ENCODE results near the gene MC5R.

Gene MC5R

DNA sequence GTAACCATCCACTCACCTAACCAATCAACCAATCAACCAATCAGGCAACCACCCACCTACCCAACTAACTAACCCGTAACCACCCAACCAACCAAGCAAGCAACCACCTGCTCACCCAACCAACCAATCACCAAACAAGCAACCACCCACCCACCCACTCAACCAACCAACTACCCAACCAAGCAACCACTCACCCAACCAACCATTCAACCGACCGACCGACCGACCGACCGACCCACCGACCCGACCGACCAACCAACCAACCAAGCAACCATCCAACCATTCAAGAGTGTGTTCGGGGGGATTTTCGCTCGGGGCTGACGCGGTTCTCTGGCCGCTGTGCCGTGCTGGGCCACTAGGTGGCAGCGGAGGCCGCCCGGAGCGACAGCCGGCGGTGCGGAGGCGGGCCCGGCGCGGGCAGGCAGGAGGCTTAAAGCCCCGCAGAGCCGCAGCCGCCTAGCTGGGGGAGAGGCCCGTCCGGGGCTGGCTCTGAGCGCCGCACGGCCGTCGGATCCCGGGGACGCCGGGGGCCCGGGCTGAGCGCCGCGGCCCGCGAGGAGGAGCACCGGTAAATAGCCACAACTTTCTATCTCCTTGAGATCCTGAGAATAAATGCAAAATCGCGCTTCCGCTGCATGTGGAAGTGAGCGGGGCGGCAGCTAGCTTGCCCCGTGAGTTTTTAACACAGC lies at the start of gene MC5R:
MC5R (plus strand) TSS at position 443 of the 689 bp plus-strand sequence. CDS start 1,617 bp downstream, outside the sequence.
- no peak for DNase-seq

DNA sequence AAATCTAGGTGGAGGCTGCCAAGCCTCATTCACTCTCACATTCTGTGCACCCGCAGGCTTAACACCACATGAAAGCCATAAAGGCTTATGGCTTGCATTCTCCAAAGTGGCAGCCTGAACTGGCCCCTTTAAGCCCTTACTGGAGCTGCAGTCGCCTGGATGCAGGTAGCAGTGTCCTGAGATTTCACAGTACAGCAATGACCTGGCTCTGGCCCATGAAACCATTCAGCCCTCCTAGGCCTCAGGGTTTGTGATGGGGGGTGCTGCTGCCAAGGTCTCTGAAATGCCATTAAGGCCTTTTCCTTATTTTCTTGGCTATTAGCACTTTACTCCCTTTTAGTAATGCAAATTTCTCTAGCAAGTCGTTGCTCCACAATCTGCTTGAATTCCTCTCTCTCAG lies 48.9 kb upstream of the MC5R start:
- DNase-seq = no peak

DNA sequence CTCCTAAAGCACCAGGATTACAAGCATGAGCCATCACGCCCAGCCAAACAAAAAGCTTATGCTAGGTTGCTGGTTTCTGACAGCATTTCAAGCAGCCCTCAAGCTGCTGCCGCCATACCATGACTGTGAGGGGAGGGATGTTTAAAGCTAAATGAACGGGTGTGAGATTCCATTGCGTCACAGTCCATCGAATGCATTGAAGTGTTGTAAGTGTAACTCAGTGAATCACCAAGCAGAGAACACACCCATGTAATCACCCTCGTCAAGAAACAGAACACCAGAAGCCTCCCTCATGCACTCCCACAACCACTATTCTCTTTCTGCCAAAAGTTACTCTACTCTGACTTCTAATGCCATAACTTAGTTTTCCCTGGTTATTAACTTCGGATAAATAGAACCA lies 32.8 kb upstream of the MC5R start:
- DNase-seq = no peak

DNA sequence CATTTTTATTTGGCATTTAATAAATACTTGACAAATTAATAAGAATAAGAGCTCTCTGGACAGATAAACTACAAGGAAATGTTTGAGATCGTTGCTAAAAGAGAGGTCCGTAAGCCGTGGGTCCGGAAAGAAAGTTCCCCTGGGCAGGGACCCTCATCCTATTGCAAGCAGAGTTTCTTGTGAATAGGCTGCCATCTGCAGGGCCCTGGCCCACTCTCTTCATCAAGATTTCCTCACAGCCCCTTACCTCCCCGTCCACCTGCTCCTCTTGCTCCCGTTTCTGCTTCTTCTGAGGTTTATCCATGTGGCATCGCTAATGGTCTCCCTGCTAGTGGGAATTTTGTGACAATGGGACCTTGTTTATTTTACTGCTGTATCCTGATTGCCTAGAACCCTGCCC lies 30.1 kb upstream of the MC5R start:
- no peak for DNase-seq

DNA sequence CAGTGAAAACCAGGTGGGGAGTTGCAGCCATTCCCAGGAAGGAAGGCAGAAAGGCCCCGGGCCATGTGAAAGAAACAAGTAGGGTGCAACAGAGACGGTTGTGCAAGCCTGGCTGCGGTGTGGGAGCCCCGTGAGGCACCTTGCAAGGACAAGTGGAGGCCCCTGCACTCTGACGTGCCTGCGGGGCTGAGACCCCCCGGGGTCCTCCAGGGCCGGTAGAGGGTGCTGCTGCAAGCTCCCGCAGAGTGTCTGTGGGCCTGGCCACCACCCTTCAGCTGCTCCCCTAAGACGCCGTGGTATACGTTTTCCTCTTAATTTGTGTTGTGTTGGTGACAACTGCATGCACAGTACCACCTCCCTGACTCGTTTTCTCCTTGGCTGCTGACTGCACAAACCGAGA lies 27.4 kb upstream of the MC5R start:
- DNase-seq = no peak

DNA sequence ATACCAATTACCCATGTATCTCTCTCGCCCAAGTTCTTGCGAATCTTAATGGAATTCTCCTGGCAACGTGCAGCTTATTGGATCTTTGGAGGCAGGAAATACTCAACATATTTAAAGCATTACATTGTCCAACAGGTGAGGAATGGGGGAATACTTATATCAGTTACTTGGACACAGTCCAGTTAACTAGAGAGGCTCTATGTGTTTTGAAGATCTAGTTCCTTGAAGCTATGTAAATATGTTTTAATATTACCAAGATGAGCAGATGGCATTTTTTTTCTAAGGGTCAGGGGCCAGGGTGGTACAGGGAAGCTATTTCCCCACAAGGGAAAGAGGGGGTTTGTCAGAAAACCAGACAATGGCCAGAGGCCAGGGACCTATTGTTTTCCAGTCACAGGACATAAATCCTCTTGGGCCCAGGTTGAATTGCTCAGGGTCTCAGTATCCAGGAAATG lies 26.8 kb upstream of the MC5R start:
- no peak for DNase-seq

DNA sequence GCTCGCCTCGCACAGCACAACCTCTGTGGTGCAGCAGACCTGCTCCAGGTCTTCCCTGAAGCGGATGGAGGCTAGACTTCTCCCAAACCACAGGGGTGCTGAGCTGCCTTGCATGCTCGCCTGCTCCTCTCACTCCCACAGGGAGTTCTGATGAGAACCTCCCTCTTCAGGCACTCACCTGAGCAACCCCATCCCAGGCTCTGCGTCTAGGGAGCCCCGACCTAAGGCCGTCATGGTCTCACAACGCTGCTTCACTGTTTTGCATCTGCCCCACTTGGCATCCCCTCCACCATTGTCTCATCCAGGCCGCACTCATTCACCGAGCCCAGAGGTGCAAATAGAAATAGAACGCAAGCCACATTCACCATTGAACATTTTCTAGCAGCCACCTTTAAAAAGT lies 24.6 kb upstream of the MC5R start:
- no peak for DNase-seq

DNA sequence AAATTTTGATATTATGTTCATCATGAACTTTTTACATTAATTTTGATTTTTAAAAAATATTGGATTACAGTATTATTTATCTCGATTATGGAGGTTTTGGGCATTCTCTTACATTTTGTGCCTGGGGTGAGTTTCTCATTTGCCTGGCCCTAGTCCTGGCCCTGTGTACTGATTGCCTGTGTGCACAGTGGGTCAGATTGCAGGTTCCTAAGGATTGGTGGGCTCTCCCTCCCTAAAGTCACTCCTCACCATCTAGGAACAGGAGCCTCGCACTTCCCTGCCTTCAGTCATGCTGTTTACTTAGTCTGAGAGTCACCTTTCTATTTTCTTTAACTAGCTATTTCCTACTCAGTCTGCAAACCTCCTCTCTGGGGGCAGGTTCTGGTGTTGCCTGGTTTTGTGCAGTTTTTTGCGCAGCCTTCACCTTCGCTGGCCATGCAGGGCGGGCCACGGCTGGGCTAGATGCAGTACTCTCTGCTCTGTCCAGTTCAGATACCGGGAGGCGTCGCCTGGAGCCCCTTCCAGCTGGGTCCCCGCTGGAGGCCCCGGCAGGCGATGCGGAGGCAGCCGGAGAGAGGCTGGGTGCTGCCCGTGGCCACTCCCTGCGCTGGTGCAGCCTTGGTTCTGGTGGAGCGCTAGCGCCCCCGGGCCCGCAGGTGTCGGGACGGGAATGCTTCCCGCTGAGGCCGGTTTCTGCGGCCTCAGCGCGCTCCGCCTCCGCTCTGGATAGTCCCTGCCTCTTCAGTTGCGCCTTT lies 23.3 kb upstream of the MC5R start:
- DNase-seq = peak; percentile 32

DNA sequence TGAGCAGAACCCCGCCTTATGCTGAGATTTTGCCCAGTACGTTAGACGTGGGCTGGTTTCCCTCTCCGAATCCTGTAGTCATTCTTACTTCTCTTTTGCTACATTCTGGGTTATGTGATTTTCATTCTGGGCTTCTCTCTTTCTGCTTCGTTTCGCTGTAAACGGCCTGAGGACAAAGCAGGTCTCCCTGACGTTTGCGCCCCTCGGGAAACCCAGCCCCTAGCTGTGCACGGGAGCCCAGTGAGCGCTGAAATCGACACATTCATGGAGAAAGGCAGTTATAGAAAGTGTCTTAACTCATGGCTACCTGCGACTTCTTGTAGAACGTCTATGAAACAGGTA lies 22.7 kb upstream of the MC5R start:
- DNase-seq = no peak

DNA sequence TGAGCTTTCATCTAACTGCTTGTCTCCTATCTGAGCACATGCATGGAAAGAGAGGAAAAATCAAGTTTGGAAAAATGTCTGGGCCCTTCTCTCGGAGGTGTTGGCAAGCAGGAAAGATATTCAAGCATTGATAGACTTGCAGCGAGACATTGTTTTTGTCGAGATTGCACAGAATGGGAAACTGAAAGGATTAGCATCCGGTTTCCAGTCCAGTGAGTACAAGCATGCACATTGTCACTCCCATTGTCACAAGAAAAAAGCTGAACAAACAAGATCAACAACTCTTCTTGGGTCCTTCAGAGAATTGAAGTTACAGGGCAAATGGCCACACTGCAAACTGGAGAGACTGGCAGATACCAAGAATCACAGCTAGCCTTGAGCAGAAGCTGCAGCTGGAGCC lies 19.6 kb upstream of the MC5R start:
- no peak for DNase-seq

DNA sequence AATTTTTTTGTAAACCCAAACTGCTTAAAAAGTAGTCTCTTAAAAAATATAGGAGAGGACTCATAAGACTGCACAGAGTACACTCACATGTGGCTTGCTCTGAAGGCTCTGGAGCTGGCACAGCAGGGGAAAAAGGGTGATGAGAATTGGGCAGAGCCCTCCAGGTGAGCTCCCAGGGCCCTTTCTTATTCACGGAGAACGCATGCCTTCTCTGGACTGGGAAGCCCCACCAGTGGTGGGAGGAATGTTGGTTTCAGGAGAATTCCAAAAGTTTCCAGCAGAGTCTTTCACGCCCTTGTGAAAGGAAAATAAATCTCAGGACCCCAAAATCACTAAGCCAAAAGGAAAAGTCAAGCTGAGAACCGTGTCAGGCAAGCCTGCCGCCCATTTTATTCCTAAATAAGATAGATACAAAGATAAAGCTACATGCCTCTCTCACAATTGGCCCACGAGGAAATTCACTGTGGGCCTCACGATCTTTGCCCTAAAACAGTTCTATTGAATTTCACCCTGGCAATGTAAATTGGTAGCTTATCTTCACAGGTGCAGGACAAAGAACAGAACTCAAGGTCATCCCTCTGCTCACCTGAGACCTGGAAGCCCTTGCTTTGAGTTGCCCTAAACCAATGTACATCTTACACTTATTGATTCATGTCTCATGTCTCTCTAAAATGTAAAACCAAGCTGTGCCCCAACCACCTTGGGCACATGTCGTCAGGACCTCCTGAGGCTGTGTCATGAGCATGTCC lies 15.5 kb upstream of the MC5R start:
- DNase-seq = no peak

DNA sequence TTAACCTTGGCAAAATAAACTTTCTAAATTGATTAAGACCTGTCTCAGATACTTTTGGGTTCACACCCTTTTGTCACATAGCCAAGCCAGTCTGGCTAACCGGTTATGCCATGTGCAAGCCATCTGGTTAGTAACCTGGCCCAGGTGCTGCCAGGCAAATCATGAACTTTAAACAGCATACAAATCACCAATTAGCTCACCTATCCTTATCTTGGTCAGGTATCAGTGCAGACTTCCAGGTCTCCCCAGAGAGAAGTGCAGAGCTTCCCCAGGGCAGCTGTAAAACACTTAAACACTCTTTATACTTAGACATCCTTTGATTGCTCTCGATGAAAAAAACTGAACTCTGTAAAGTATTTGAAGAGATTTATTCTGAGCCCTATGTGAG lies 14.9 kb upstream of the MC5R start:
- DNase-seq = no peak

DNA sequence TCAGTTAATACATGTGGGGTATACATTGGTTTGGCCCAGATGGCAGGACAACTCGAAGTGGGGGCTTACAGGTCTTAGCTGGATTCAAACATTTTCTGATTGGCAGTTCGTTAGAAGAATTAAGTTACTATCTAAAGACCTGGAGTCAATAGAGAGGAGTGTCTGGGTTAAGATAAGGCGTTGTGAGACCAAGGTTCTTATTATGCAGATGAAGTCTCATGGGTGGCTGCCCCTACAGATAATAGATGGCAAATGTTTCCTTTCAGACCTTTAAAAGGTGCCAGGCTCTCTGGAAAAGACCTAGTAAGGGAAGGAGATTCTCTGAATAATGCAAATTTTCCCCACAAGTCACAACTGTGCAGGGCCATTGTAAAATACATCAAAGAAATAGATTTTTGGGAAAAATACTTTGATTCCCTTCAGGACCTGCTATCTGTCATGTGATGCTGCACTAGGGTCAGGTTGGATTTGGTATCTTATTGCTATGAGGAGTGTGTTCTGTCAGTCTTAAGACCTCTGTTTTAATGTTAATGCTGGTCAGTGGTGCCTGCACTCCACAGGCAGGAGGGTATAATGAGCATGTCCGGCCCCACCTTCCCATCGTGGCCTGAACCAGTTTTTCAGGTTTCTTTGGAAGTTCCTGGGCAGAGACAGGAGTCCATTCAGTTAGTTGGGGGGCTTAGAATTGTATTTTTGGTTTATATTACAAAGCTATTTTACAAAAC lies 14.3 kb upstream of the MC5R start:
- no peak for DNase-seq

DNA sequence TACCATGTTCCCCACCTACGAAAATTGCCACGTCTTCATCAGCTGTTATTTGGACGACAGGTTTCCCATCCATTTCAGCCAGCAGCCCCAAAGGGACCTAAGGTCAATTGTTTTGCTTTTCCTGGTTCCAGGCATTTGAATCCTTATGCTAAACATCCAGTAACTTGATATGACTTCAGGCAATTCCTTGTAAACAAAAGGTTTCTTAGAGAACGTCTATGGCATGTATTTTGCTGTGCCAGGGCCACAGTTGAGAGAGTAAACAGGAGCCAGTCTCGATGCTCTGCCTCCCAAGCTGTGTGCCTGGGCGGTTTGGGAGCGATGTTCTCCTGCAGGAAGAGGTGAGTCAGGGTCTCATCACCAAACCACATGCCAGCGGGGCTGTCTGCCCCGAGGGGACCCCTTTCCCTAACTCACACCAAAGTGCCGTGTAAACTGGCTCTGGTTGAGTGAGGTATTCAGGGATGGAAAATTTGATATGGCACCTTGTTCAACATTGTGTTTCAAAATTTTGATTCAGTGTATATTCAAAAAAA lies 12.9 kb upstream of the MC5R start:
- DNase-seq = no peak

DNA sequence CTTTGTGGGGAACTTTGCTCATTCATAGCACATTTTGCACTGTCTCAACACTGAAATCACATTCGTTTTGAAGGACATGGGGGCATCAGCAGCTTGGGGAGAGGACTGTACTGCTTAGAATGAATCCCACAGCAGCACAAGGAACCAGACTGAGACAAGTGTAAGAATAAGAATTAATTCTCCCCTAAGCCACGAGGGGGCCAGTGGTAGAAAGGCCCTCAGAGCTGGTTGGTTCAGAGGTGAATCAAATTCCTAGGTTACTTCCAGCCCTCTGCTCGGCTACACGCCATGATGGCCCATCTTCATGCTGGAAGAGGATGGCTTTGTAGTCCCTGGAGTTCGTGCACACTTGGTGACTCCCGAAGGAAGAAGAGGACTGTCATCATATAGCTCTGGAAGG lies 12.0 kb upstream of the MC5R start:
- DNase-seq = no peak

DNA sequence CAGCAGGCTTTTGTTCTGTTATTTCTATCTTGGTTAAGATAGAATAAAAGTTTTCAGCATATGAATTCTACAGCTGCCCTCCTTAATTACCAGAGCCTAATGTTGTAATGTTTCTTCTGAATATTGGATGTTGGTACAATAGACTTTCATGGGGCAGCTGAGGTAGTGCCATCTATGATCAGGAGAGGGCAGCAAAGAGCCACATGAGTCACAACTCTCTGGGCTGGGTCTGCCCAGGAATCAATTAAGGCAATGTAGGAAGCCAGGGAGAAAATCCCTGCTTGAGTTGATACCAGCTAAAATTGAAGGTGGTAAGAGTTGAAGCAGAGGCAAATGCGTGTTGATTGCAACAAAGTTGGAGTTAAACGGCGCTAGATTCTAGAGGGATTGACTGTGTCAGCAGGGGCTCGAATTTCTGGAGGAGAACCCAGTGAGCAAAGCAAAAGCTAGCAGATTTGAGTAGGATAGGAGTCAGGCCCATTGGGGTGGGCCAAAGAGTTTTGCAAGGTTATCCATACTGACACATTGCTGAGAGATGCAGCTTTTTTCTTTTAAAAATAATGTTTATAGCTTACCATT lies 10.6 kb upstream of the MC5R start:
- peak; percentile 32 for DNase-seq

DNA sequence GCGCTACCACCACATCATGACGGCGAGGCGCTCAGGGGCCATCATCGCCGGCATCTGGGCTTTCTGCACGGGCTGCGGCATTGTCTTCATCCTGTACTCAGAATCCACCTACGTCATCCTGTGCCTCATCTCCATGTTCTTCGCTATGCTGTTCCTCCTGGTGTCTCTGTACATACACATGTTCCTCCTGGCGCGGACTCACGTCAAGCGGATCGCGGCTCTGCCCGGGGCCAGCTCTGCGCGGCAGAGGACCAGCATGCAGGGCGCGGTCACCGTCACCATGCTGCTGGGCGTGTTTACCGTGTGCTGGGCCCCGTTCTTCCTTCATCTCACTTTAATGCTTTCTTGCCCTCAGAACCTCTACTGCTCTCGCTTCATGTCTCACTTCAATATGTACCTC lies 2.3 kb downstream of the MC5R start:
- no peak for DNase-seq

DNA sequence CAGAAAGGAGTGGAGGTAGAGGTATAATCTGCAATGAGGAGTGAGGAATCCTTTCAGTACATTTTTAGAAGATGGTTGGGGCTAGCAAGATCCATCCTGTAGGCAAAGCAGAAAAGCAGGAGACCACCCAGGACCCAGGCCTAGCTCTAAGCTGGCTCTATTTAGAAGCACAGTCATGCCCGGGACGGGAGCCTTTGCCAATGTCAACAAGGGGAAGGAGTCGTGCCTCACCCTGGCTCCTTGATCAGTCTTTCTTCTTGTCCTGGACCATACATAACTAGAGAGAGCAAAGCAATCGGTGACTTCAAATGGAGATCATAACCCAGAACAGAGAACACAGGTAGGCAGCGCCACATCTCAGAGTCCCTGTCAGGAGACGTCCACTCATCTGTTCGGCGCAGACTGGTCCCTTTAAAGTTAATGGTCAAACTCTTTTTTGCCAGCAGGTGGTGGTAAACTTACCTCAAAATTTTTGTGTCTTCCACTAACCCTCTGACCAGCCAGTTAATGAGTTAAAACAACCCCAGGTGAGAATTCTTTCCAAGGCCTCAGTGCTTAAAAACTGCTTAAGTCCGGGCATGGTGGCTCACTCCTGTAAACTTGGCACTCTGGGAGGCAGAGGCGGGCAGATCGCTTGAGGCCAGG lies 8.0 kb downstream of the MC5R start:
- peak; percentile 20 for DNase-seq

DNA sequence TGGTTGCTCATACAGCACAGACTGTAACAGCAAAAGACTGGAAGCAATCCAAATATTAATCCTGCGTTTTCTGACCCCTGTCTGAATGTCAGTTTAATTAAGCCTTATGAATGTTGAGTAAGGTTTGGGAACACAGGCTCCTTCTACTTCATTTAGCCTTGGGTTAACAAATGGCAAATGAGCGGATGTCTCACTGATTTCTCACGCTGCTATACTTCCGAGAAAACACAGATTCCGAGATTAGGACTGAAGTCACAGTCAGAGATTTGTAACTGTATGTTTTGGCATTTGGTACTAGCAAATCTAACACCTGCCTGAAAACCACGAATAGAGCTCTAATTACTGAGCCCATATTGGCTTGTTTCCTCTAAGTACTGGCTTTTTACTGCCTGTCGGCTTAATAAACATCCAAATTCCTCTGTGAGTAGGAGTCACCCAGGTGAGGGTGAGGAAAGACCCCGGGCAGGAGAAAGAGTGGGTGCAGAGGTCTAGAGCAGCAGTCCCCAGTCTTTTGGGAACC lies 10.6 kb downstream of the MC5R start:
- DNase-seq = no peak

DNA sequence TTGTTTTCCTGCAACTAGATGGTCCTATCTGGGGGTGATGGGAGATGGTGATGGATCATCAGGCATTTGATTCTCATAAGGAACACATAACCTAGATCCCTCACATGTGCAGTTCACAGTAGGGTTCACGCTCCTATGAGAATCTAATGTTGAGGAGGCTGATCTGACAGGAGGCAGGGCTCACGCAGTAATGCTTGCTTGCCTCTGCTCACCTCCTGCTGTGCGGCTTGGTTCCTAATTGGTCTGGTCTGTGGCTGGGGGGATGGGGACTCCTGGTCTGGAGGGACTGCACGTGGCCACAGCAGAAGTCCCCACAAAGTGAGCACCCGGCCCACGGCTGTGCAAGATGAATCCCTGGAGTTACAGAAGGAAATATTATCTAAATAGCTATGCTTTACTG lies 11.3 kb downstream of the MC5R start:
- no peak for DNase-seq

DNA sequence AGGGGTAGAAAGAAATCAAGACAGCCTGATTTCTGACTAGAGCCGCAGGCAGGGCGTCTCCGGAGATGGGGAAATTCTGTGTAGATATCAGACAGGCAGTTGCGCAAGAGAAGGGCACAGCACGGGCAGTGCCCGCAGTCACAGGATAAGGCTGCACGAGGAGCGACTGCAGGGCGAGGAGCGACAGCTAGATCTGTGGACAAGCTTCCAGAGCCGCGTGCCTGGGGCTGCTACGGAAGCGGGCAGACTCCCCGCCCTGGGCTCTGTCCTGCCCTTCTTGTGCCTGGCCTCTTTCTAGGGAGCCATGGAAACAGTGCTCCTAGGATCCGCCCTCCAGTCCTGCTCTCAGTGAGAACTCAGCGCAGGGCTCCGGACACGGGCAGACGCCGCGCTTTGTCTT lies 12.6 kb downstream of the MC5R start:
- DNase-seq = no peak

DNA sequence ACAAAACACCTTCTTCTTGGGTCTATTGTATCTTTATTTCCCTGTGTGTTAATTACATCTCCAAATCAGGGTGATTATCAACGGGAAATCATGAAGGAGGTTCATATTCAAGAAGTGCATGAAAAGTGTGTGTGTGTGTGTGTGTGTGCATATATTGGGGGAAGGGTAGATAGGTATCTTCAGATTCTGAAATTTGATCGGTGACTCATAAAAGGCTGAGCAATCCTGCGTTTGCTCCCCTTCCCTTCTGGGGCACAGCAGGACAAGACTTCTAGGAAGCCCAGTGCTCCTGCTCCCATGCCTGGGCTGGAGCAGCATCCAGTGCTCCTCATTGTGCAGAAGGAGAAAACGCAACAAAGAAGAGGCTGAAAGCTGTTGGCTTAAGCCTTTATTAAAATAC lies 25.8 kb downstream of the MC5R start:
- no peak for DNase-seq
